WTC11 (cell line): ENCODE measurements around the gene DNM3. TPM values are rescaled to one million over a fixed set of nuclear protein-coding genes. Genes with fewer than 3 reads are reported as not detected.

Source experiments
- ATAC-seq: fragments of 200-7000 bp; cut with Tn5 transposase; 2 replicates; pipeline ENCODE4 v1.10.0; 2021; ENCODE audit warnings: mild to moderate bottlenecking, moderate library complexity
- CTCF ChIA-PET: fragments of 300-600 bp; sonication (Branson Sonifier 250); formaldehyde crosslinking; loops from one replicate; lab custom pipeline; 2021; ENCODE audit warnings: antibody characterized with exemption; lab: Charles Lee
- POLR2A ChIA-PET: fragments of 350-600 bp; sonication (Branson Sonifier 250); formaldehyde crosslinking; loops from one replicate; lab custom pipeline; 2021; ENCODE audit warnings: antibody characterized with exemption; lab: Charles Lee
- DNase-seq: peaks from one replicate; pipeline ENCODE4 v3.0.0; 2021; ENCODE audit warnings: low spot score
- H3K27ac Mint-ChIP-seq: 2 replicates; pipeline ENCODE4 v1.8.0; 2021; ENCODE audit warnings: mixed read lengths
- H3K27me3 Mint-ChIP-seq: 2 replicates; pipeline ENCODE4 v1.8.0; 2021; ENCODE audit warnings: low read depth, mild to moderate bottlenecking, moderate library complexity, mixed read lengths
- H3K36me3 Mint-ChIP-seq: 2 replicates; pipeline ENCODE4 v1.8.0; 2021; ENCODE audit warnings: mixed read lengths
- H3K4me1 Mint-ChIP-seq: 2 replicates; pipeline ENCODE4 v1.8.0; 2022; ENCODE audit warnings: mixed read lengths
- H3K4me3 Mint-ChIP-seq: 2 replicates; pipeline ENCODE4 v1.8.0; 2021; ENCODE audit warnings: mild to moderate bottlenecking, moderate library complexity, mixed read lengths
- H3K9me3 Mint-ChIP-seq: 2 replicates; pipeline ENCODE4 v1.8.0; 2021; ENCODE audit warnings: mixed read lengths
- AR ChIP-seq: fragments of 250-450 bp; sonication (Bioruptor Pico); IDR thresholded peaks from 2 replicates; pipeline ENCODE4 v1.9.0; 2021; ENCODE audit warnings: mild to moderate bottlenecking
- ATF6 ChIP-seq: sonication (generic); formaldehyde crosslinking; IDR thresholded peaks from 2 replicates; pipeline ENCODE4 v1.8.1; 2023; ENCODE audit warnings: mild to moderate bottlenecking, missing genetic modification reagents
- CBFB ChIP-seq: sonication (generic); formaldehyde crosslinking; IDR thresholded peaks from 2 replicates; pipeline ENCODE4 v1.8.1; 2022; ENCODE audit warnings: mild to moderate bottlenecking, low read depth, missing genetic modification reagents
- E2F4 ChIP-seq: sonication (generic); formaldehyde crosslinking; IDR thresholded peaks from 2 replicates; pipeline ENCODE4 v1.8.1; 2022; ENCODE audit warnings: low read depth, mild to moderate bottlenecking, moderate library complexity, missing genetic modification reagents, borderline replicate concordance
- EMX1 ChIP-seq: fragments of 250-450 bp; sonication (Bioruptor Pico); IDR thresholded peaks from 2 replicates; pipeline ENCODE4 v1.8.0; 2021; ENCODE audit warnings: mild to moderate bottlenecking
- FOXK1 ChIP-seq: sonication (generic); formaldehyde crosslinking; IDR thresholded peaks from 2 replicates; pipeline ENCODE4 v1.8.0; 2022; ENCODE audit warnings: mild to moderate bottlenecking, moderate library complexity, missing genetic modification reagents
- GTF2I ChIP-seq: fragments of 250-450 bp; sonication (Bioruptor Pico); conservative IDR thresholded peaks from 2 replicates; pipeline ENCODE4 v1.4.0; 2021; ENCODE audit warnings: mild to moderate bottlenecking
- JUN ChIP-seq: sonication (generic); formaldehyde crosslinking; IDR thresholded peaks from 2 replicates; pipeline ENCODE4 v1.8.0; 2023; ENCODE audit warnings: mild to moderate bottlenecking, missing genetic modification reagents
- MAX ChIP-seq: sonication (generic); formaldehyde crosslinking; IDR thresholded peaks from 2 replicates; pipeline ENCODE4 v1.8.0; 2022; ENCODE audit warnings: mild to moderate bottlenecking, missing genetic modification reagents
- NFATC4 ChIP-seq: fragments of 250-450 bp; sonication (Bioruptor Pico); IDR thresholded peaks from 2 replicates; pipeline ENCODE4 v1.9.0; 2021; ENCODE audit warnings: mild to moderate bottlenecking
- NFYB ChIP-seq: sonication (generic); formaldehyde crosslinking; conservative IDR thresholded peaks from 2 replicates; pipeline ENCODE4 v1.8.0; 2022; ENCODE audit warnings: low read depth, missing genetic modification reagents
- NR3C1 ChIP-seq: sonication (generic); formaldehyde crosslinking; conservative IDR thresholded peaks from 2 replicates; pipeline ENCODE4 v1.8.1; 2023; ENCODE audit warnings: low read depth, mild to moderate bottlenecking, missing genetic modification reagents
- PRDM15 ChIP-seq: sonication (generic); formaldehyde crosslinking; IDR thresholded peaks from 2 replicates; pipeline ENCODE4 v1.8.0; 2022; ENCODE audit warnings: missing genetic modification reagents
- PRRX2 ChIP-seq: fragments of 250-450 bp; sonication (Bioruptor Pico); IDR thresholded peaks from 2 replicates; pipeline ENCODE4 v1.8.0; 2021; ENCODE audit warnings: mild to moderate bottlenecking
- SMAD4 ChIP-seq: sonication (generic); formaldehyde crosslinking; IDR thresholded peaks from 2 replicates; pipeline ENCODE4 v1.8.0; 2022; ENCODE audit warnings: mild to moderate bottlenecking, missing genetic modification reagents
- STAT6 ChIP-seq: sonication (generic); formaldehyde crosslinking; conservative IDR thresholded peaks from 2 replicates; pipeline ENCODE4 v1.8.1; 2023; ENCODE audit warnings: mild to moderate bottlenecking, low read depth, missing genetic modification reagents, moderate library complexity
- TEAD4 ChIP-seq: sonication (generic); formaldehyde crosslinking; IDR thresholded peaks from 2 replicates; pipeline ENCODE4 v1.8.0; 2022; ENCODE audit warnings: mild to moderate bottlenecking, missing genetic modification reagents
- ZNF138 ChIP-seq: sonication (generic); formaldehyde crosslinking; conservative IDR thresholded peaks from 2 replicates; pipeline ENCODE4 v1.8.1; 2022; ENCODE audit warnings: mild to moderate bottlenecking, moderate library complexity, missing genetic modification reagents
- ZNF416 ChIP-seq: fragments of 250-450 bp; sonication (Bioruptor Pico); IDR thresholded peaks from 2 replicates; pipeline ENCODE4 v1.9.0; 2021; ENCODE audit warnings: mild to moderate bottlenecking, inconsistent platforms
- ZNF423 ChIP-seq: fragments of 250-450 bp; sonication (Bioruptor Pico); IDR thresholded peaks from 2 replicates; pipeline ENCODE4 v2.1.2; 2022; ENCODE audit warnings: mild to moderate bottlenecking, moderate library complexity
- ZNF671 ChIP-seq: fragments of 250-450 bp; sonication (Bioruptor Pico); IDR thresholded peaks from 2 replicates; pipeline ENCODE4 v1.8.0; 2021; ENCODE audit warnings: mild to moderate bottlenecking
- total RNA-seq: library from RNA; stranded (reverse); gene quantifications from 3 replicates; pipeline ENCODE4 v1.2.3, GENCODE V29; 2021

Gene DNM3
- total RNA-seq, 1 experiment from 2014 or later, result 1.9 TPM

- no peak for TF ChIP-seq AR (CRISPR knock-in tag)
- TF ChIP-seq ZNF423, result no peak
- no peak for TF ChIP-seq STAT6 (CRISPR knock-in tag)
- no peak for TF ChIP-seq CBFB (CRISPR knock-in tag)
- TF ChIP-seq E2F4 (CRISPR knock-in tag), result no peak
- TF ChIP-seq NFYB (CRISPR knock-in tag), result no peak
- no peak for TF ChIP-seq SMAD4 (CRISPR knock-in tag)
- TF ChIP-seq ZNF416, result no peak
- no peak for TF ChIP-seq ATF6
- no peak for TF ChIP-seq JUN (CRISPR knock-in tag)
- TF ChIP-seq NR3C1 (CRISPR knock-in tag), result no peak
These were observed 200.4 kb downstream of the DNM3 start (continued) for GRCh38 chr1:172041742-172042141.

- ChIA-PET CTCF (interaction anchor here (1.0 kb wide), 1 partner anchor 42 kb away, joined by 4 read pairs; no protein-coding TSS in a partner anchor), POLR2A (no interaction called here)
- no peak for TF ChIP-seq ZNF671 (CRISPR knock-in tag)
- no peak for TF ChIP-seq TEAD4 (CRISPR knock-in tag)
- ATAC-seq (no peak), DNase-seq (no peak)
- no peak overlapping the region for H3K4me3 Mint-ChIP-seq
- no peaks in the 10 kb centered on the region for H3K36me3 Mint-ChIP-seq
- H3K9me3 Mint-ChIP-seq, result peaks cover 6% of the 10 kb centered on the region; the same call in 1 of the 2 replicates
- no peaks in the 10 kb centered on the region for H3K27me3 Mint-ChIP-seq
- no peak overlapping the region for H3K27ac Mint-ChIP-seq
- H3K4me1 Mint-ChIP-seq, result peaks cover 14% of the 10 kb centered on the region
These were observed 202.6 kb downstream of the DNM3 start for GRCh38 chr1:172043900-172044299.

- DNase-seq, result no peak
- ChIA-PET POLR2A (no interaction called here), CTCF (no interaction called here)
- H3K4me3 Mint-ChIP-seq, result no peak overlapping the region
- TF ChIP-seq PRRX2 (CRISPR knock-in tag), result no peak
- no peak for TF ChIP-seq MAX (CRISPR knock-in tag)
- no peak for TF ChIP-seq PRDM15 (CRISPR knock-in tag)
- TF ChIP-seq ATF6, result no peak
- TF ChIP-seq FOXK1, result no peak
- no peak for TF ChIP-seq GTF2I (CRISPR knock-in tag)
- no peak for TF ChIP-seq ZNF138 (CRISPR knock-in tag)
- no peak for TF ChIP-seq NFATC4 (CRISPR knock-in tag)
- TF ChIP-seq EMX1, result no peak
- peaks cover 6% of the 10 kb centered on the region for H3K9me3 Mint-ChIP-seq
- peaks cover 9% of the 10 kb centered on the region for H3K36me3 Mint-ChIP-seq
- peaks cover 17% of the 10 kb centered on the region for H3K4me1 Mint-ChIP-seq
- no peak for ATAC-seq
- no peaks in the 10 kb centered on the region for H3K27me3 Mint-ChIP-seq
- no peak overlapping the region for H3K27ac Mint-ChIP-seq
These were observed 210.6 kb downstream of the DNM3 start for GRCh38 chr1:172051898-172052297.
